Endothelial cell of umbilical vein (primary cell): ENCODE measurements around the gene SP9. TPM values are rescaled to one million over a fixed set of nuclear protein-coding genes. Genes with fewer than 3 reads are reported as not detected.

Experiments
- BruUV-seq: library from RNA; stranded (reverse); fragments of 400-500 nt; replicated peaks from 2 replicates; lab custom pipeline; 2021; lab: Mats Ljungman, UMichigan
- CTCF ChIA-PET: fragments of 300-600, 350-600 bp; sonication (Branson Sonifier 250); formaldehyde crosslinking; loops from one replicate; lab custom pipeline; 2021; ENCODE audit warnings: antibody characterized with exemption, inconsistent platforms; lab: Charles Lee
- POLR2A ChIA-PET: fragments of 300-600, 350-600 bp; sonication (Branson Sonifier 250); formaldehyde crosslinking; loops from one replicate; lab custom pipeline; 2021; ENCODE audit warnings: antibody characterized with exemption, inconsistent platforms; lab: Charles Lee
- DNase-seq: peaks from one replicate; pipeline ENCODE4 v3.0.0-alpha.2; 2011; ENCODE audit warnings: low read depth, low spot score
- FAIRE-seq: peaks from 2 replicates; lab custom pipeline; 2011; peaks lifted over from hg19 to GRCh38; lab: Jason Lieb, UNC
- H2AFZ ChIP-seq: 2 replicates; pipeline ENCODE4 v1.6.0; 2012; ENCODE audit warnings: low read depth, low read length, control low read depth, inconsistent platforms
- H3K27ac ChIP-seq: 2 replicates; pipeline ENCODE4 v1.5.1; 2011; ENCODE audit warnings: low read depth, mild to moderate bottlenecking, control low read depth, low read length, moderate library complexity; ENCODE audit not compliant: insufficient read depth
- H3K27me3 ChIP-seq, 2 experiments: 2 replicates each; pipeline versions ENCODE4 v1.6.0 to v1.6.1; 2011; ENCODE audit warnings: low read length in 2 of 2, mixed read lengths in 1 of 2; ENCODE audit not compliant: control insufficient read depth in 2 of 2, insufficient read depth in 2 of 2
- H3K36me3 ChIP-seq, 2 experiments: 2 replicates in 1 of 2; 3 replicates in 1 of 2; pipeline ENCODE4 v1.5.1; 2011; ENCODE audit warnings: low read length in 2 of 2, mild to moderate bottlenecking in 1 of 2, moderate library complexity in 1 of 2; ENCODE audit not compliant: control insufficient read depth in 2 of 2, insufficient read depth in 2 of 2; ENCODE audit errors: extremely low read depth in 1 of 2
- H3K4me1 ChIP-seq: 3 replicates; pipeline ENCODE4 v1.5.1; 2011; ENCODE audit warnings: mild to moderate bottlenecking, low read length; ENCODE audit not compliant: control insufficient read depth, insufficient read depth; ENCODE audit errors: extremely low read depth
- H3K4me2 ChIP-seq: 2 replicates; pipeline ENCODE4 v1.6.1; 2011; ENCODE audit warnings: low read length, control low read depth, mixed read lengths; ENCODE audit not compliant: insufficient read depth
- H3K4me3 ChIP-seq, 3 experiments: fragments of 200-600 bp in 1 of 3; sonication (generic), shearing (Covaris generic) in 1 of 3; replicated peaks in 1 of 3; 2 replicates each; pipeline ENCODE4 v1.5.1; 2011 to 2016; ENCODE audit warnings: control low read depth in 3 of 3, low read length in 3 of 3, mild to moderate bottlenecking in 2 of 3, inconsistent platforms in 1 of 3, low read depth in 1 of 3, moderate library complexity in 1 of 3; ENCODE audit not compliant: insufficient read depth in 1 of 3
- H3K79me2 ChIP-seq: 2 replicates; pipeline ENCODE4 v1.6.0; 2012; ENCODE audit warnings: low read length, inconsistent platforms; ENCODE audit not compliant: control insufficient read depth, insufficient read depth
- H3K9ac ChIP-seq: replicated peaks from 2 replicates; pipeline ENCODE3; 2011; ENCODE audit warnings: low read length, control low read depth; ENCODE audit not compliant: insufficient read depth; ENCODE audit errors: extremely low read depth
- H3K9me1 ChIP-seq: replicated peaks from 3 replicates; pipeline ENCODE4 v1.6.0; 2011; ENCODE audit warnings: mild to moderate bottlenecking, low read length; ENCODE audit not compliant: control insufficient read depth, insufficient read depth; ENCODE audit errors: extremely low read depth
- H3K9me3 ChIP-seq: replicated peaks from 2 replicates; pipeline ENCODE4 v1.5.1; 2012; ENCODE audit warnings: low read length, inconsistent platforms; ENCODE audit not compliant: control insufficient read depth, insufficient read depth
- H4K20me1 ChIP-seq: replicated peaks from 2 replicates; pipeline ENCODE3; 2011; ENCODE audit warnings: mild to moderate bottlenecking, low read length; ENCODE audit not compliant: control insufficient read depth, insufficient read depth; ENCODE audit errors: extremely low read depth
- CTCF ChIP-seq, 2 donors: IDR thresholded peaks; 1 replicate in 1 of 2; 2 replicates in 1 of 2; pipeline ENCODE4 v1.5.1; 2011; ENCODE audit warnings: low read length in 2 of 2, mild to moderate bottlenecking in 2 of 2, moderate library complexity in 2 of 2, control low read depth in 1 of 2, inconsistent platforms in 1 of 2, low read depth in 1 of 2; ENCODE audit not compliant: insufficient read depth in 1 of 2; ENCODE audit errors: extremely low read depth in 1 of 2
- EZH2 ChIP-seq: IDR thresholded peaks from 2 replicates; pipeline ENCODE4 v1.6.1; 2012; ENCODE audit warnings: borderline replicate concordance, low read depth, mild to moderate bottlenecking, moderate library complexity, low read length, inconsistent platforms; ENCODE audit not compliant: severe bottlenecking
- FOS ChIP-seq: IDR thresholded peaks from 2 replicates; pipeline ENCODE4 v1.6.1; 2011; ENCODE audit warnings: mild to moderate bottlenecking, low read length, moderate library complexity, borderline replicate concordance; ENCODE audit not compliant: insufficient read depth
- GATA2 ChIP-seq: IDR thresholded peaks from 2 replicates; pipeline ENCODE4 v1.7.0; 2011; ENCODE audit warnings: low read depth, mild to moderate bottlenecking, moderate library complexity, mixed read lengths, low read length; ENCODE audit not compliant: insufficient read length, insufficient read depth
- JUN ChIP-seq: IDR thresholded peaks from 2 replicates; pipeline ENCODE4 v1.6.1; 2011; ENCODE audit warnings: borderline replicate concordance, low read depth; ENCODE audit not compliant: insufficient read length, insufficient read depth
- MYC ChIP-seq: IDR thresholded peaks from one replicate; pipeline ENCODE4 v1.6.1; 2011; ENCODE audit warnings: mild to moderate bottlenecking, low read depth, low read length
- POLR2A ChIP-seq: IDR thresholded peaks from 2 replicates; pipeline ENCODE4 v1.6.1; 2012; ENCODE audit warnings: low read depth, mild to moderate bottlenecking, control low read depth, low read length
- POLR2AphosphoS5 ChIP-seq: IDR thresholded peaks from 2 replicates; pipeline ENCODE4 v1.6.1; 2012; ENCODE audit warnings: low read depth, mild to moderate bottlenecking, control low read depth, low read length, moderate library complexity; ENCODE audit not compliant: insufficient read depth
- dilution Hi-C: fragments of 300-500 bp; cut with MboI; formaldehyde crosslinking; loops from one replicate; pipeline ENCODE4 v1.15.0; 2019; ENCODE audit warnings: low sequenced_read_pairs; ENCODE audit not compliant: extremely low pct_ligation_motif_present
- intact Hi-C: fragments of 100-400 bp; cut with micrococcal nuclease; formaldehyde crosslinking; loops from one replicate; pipeline ENCODE4 v1.10.0; 2022
- polyA plus RNA-seq, 4 experiments: library from polyadenylated mRNA; depleted of rRNA in 3 of 4; stranded (reverse) in 3 of 4; unstranded in 1 of 4; fragments of >200 nt; gene quantifications; 2 replicates each; pipeline versions ENCODE4 v1.2.1 to v1.2.3, GENCODE V29; 2011 to 2012; ENCODE audit warnings: missing spikeins in 1 of 4
- total RNA-seq: library from RNA; stranded (reverse); gene quantifications from 2 replicates; pipeline ENCODE4 v1.2.3, GENCODE V29; 2021
- TF ChIP-seq, protein P1 (sequence below): IDR thresholded peaks from 2 replicates; pipeline ENCODE4 v1.6.1; 2011; ENCODE audit not compliant: insufficient read depth, insufficient read length

SP9 gene
- total and polyA plus RNA-seq, 2 donors (not counting 3 experiments of a cell fraction or from before 2014, with no cell fraction given): not detected

- no peak overlapping the region for H2AFZ ChIP-seq
- H3K4me2 ChIP-seq: no peak overlapping the region
- POLR2A ChIA-PET: no interaction called here
- no peaks in the 10 kb centered on the region for H3K9me1 ChIP-seq
- intact Hi-C loops: no loop called here
- H4K20me1 ChIP-seq: no peaks in the 10 kb centered on the region
- no peak overlapping the region for H3K9ac ChIP-seq
- FAIRE-seq (no peak), DNase-seq (no peak)
- dilution Hi-C loops: no loop called here
- BruUV-seq: no TSS peak
- H3K9me3 ChIP-seq: no peaks in the 10 kb centered on the region
- H3K79me2 ChIP-seq: no peaks in the 10 kb centered on the region
- CTCF ChIA-PET: interaction anchor here (0.8 kb wide), 1 partner anchor 10 kb away, joined by 4 read pairs; no protein-coding TSS in a partner anchor
- H3K27ac ChIP-seq: no peak overlapping the region
- peaks cover 94 to 96% of the 10 kb centered on the region in 2 experiments for H3K27me3 ChIP-seq
- no peak overlapping the region for H3K4me3 ChIP-seq
- H3K4me1 ChIP-seq: peaks cover 24% of the 10 kb centered on the region
- H3K36me3 ChIP-seq: no peaks in the 10 kb centered on the region
- TF ChIP-seq EZH2: peak; percentile 78
- no peak for TF ChIP-seq MYC
- no peak for TF ChIP-seq POLR2A
Observed at GRCh38 chr2:174330945-174331594, 3.7 kb upstream of the SP9 start.

DNA sequence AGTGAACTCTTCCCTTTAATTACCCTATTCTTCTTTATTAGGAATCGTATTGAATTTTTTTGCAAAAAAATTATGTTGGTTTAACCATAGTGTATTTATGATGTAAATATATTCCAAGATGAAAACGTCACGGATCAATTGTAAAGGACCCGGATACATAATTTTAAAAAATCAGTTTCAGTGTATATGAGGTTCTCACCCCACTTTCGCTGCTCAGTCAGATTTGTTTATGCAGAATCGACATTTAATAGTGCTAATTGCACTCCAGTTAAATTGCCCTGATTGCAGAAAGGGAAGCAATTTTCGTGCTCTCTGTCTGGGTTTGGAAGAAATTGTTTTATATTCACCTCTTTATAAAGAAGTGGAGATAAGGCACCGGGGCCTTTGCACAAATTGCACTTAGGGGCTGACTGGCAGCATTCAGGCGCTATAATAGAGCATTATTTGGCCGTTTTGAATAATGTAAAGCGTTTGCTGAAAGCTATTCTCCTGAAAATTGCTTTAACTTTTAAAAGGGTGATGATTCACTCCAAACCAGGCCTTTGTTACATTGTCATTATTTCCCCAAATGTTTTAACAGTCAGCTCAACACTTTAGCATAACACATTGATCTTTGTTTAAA lies 3.0 kb upstream of the SP9 start:
- no peaks in the 10 kb centered on the region for H3K79me2 ChIP-seq
- no peak for DNase-seq
- H4K20me1 ChIP-seq: no peaks in the 10 kb centered on the region
- H3K9me3 ChIP-seq: no peaks in the 10 kb centered on the region
- H3K27me3 ChIP-seq: peaks cover 92 to 97% of the 10 kb centered on the region in 2 experiments
- no peak overlapping the region for H2AFZ ChIP-seq
- H3K36me3 ChIP-seq: no peaks in the 10 kb centered on the region
- TF ChIP-seq FOS (no peak), POLR2A (no peak), CTCF (IDR thresholded peaks at IDR 0.05; ENCODE audit: extremely low read depth in 1 of 2, insufficient read depth in 1 of 2, low read depth in 1 of 2, low read length in 2 of 2) (no peak), POLR2AphosphoS5 (no peak), MYC (no peak), EZH2 (no peak), JUN (no peak), GATA2 (no peak)
- TF ChIP-seq, protein P1, sequence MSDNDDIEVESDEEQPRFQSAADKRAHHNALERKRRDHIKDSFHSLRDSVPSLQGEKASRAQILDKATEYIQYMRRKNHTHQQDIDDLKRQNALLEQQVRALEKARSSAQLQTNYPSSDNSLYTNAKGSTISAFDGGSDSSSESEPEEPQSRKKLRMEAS: no peak
- CTCF ChIA-PET: interaction anchor here (0.7 to 0.8 kb wide), 2 partner anchors 10 to 194 kb away, joined by 3 to 4 read pairs; no protein-coding TSS in a partner anchor
- dilution Hi-C loops: no loop called here
- intact Hi-C loops: loop anchor here (1.0 kb wide), 1 partner anchor 9 kb away; no protein-coding TSS in a partner anchor
- no peak overlapping the region for H3K4me3 ChIP-seq
- BruUV-seq: no TSS peak
- POLR2A ChIA-PET: no interaction called here
- peak; percentile 46 for FAIRE-seq
- H3K9me1 ChIP-seq: no peaks in the 10 kb centered on the region
- no peak overlapping the region for H3K4me2 ChIP-seq
- H3K4me1 ChIP-seq: peaks cover 21% of the 10 kb centered on the region
- no peak overlapping the region for H3K27ac ChIP-seq
- no peak overlapping the region for H3K9ac ChIP-seq
